ENCODE data around the gene RENBP.

- TF ChIP-seq POLR2AphosphoS5 (IDR thresholded peaks at IDR 0.05; ENCODE audit: low read depth, low read length) (no peak), REST (IDR thresholded peaks at IDR 0.05; ENCODE audit: insufficient read depth in 1 of 2, low read depth in 2 of 2, low read length in 2 of 2) (no peak), TAF1 (IDR thresholded peaks at IDR 0.05; ENCODE audit: borderline replicate concordance, insufficient read depth, low read length) (no peak), SIN3A (IDR thresholded peaks at IDR 0.05; ENCODE audit: borderline replicate concordance, insufficient read depth, low read length) (no peak), FOXP2 (optimal IDR thresholded peaks at IDR 0.05; ENCODE audit: borderline replicate concordance, extremely low read depth, extremely low read length, insufficient read depth) (no peak)
Measured at GRCh38 chrX:153989973-153990655, 45.7 kb upstream of the RENBP start.

Measured in PFSK-1 (cell line).